ENCODE results near the gene CCNJL.
A peak's percentile ranks its signal among the peaks of the same experiment; 100 is the strongest.

CCNJL gene

GRCh38 chr5:160330212-160330611 lies 17.8 kb upstream of the CCNJL start:
- no peak for DNase-seq (ENCODE audit: low spot score)

GRCh38 chr5:160327818-160328217 lies 15.5 kb upstream of the CCNJL start:
- no peak for DNase-seq (ENCODE audit: low spot score)

GRCh38 chr5:160326981-160327380 lies 14.6 kb upstream of the CCNJL start:
- DNase-seq (ENCODE audit: low spot score) = no peak

- DNase-seq (ENCODE audit: low spot score) = no peak
Measured at GRCh38 chr5:160325716-160326115, 13.4 kb upstream of the CCNJL start.

GRCh38 chr5:160324886-160325285 lies 12.5 kb upstream of the CCNJL start:
- DNase-seq (ENCODE audit: low spot score) = no peak

- no peak for DNase-seq (ENCODE audit: low spot score)
Measured at GRCh38 chr5:160318409-160318808, 6.0 kb upstream of the CCNJL start.

GRCh38 chr5:160317434-160317833 lies 5.1 kb upstream of the CCNJL start:
- no peak for DNase-seq (ENCODE audit: low spot score)

- peak; percentile 65 for DNase-seq (ENCODE audit: low spot score)
Measured at GRCh38 chr5:160315968-160316367, 3.6 kb upstream of the CCNJL start.

GRCh38 chr5:160312960-160313727 lies 780 bp upstream of the CCNJL start:
- DNase-seq (ENCODE audit: low spot score) = peak; percentile 35

GRCh38 chr5:160311491-160312133 lies 752 bp downstream of the CCNJL start:
- DNase-seq (ENCODE audit: low spot score) = peak; percentile 56

GRCh38 chr5:160310552-160311295 lies 1.6 kb downstream of the CCNJL start:
- no peak for DNase-seq (ENCODE audit: low spot score)

GRCh38 chr5:160310140-160310539 lies 2.2 kb downstream of the CCNJL start:
- DNase-seq (ENCODE audit: low spot score) = no peak

GRCh38 chr5:160306696-160307095 lies 5.7 kb downstream of the CCNJL start:
- no peak for DNase-seq (ENCODE audit: low spot score)

- DNase-seq (ENCODE audit: low spot score) = no peak
Measured at GRCh38 chr5:160305319-160305718, 7.0 kb downstream of the CCNJL start.

- no peak for DNase-seq (ENCODE audit: low spot score)
Measured at GRCh38 chr5:160303690-160304089, 8.7 kb downstream of the CCNJL start.

- DNase-seq (ENCODE audit: low spot score) = peak; percentile 69
Measured at GRCh38 chr5:160298189-160298588, 14.2 kb downstream of the CCNJL start.

- no peak for DNase-seq (ENCODE audit: low spot score)
Measured at GRCh38 chr5:160297776-160298175, 14.6 kb downstream of the CCNJL start.

GRCh38 chr5:160297004-160297403 lies 15.4 kb downstream of the CCNJL start:
- no peak for DNase-seq (ENCODE audit: low spot score)

- DNase-seq (ENCODE audit: low spot score) = no peak
Measured at GRCh38 chr5:160296496-160296895, 15.9 kb downstream of the CCNJL start.

- DNase-seq (ENCODE audit: low spot score) = no peak
Measured at GRCh38 chr5:160293901-160294561, 18.3 kb downstream of the CCNJL start.

- DNase-seq (ENCODE audit: low spot score) = no peak
Measured at GRCh38 chr5:160293386-160293785, 19.0 kb downstream of the CCNJL start.

GRCh38 chr5:160291467-160291866 lies 20.9 kb downstream of the CCNJL start:
- DNase-seq (ENCODE audit: low spot score) = no peak
